Osteoblast (primary cell): Measurements from ENCODE around the gene HDHD5. TPM values are rescaled to one million over a fixed set of nuclear protein-coding genes. Genes with fewer than 3 reads are reported as not detected.

Experiments used
- DNase-seq: peaks from one replicate; pipeline ENCODE4 v3.0.0; 2011; ENCODE audit warnings: low spot score, mixed read lengths; ENCODE audit not compliant: insufficient read length; ENCODE audit errors: missing footprints
- H2AFZ ChIP-seq: 2 replicates; pipeline ENCODE4 v1.6.0; 2011; ENCODE audit warnings: mild to moderate bottlenecking, low read length
- H3K27ac ChIP-seq: 2 replicates; pipeline ENCODE4 v1.5.1; 2011; ENCODE audit warnings: mild to moderate bottlenecking, low read depth, low read length, moderate library complexity
- H3K27me3 ChIP-seq: 2 replicates; pipeline ENCODE4 v1.6.0; 2012; ENCODE audit warnings: mild to moderate bottlenecking, control low read depth, inconsistent platforms, low read length, moderate library complexity; ENCODE audit not compliant: insufficient read depth
- H3K36me3 ChIP-seq: 2 replicates; pipeline ENCODE4 v1.5.1; 2011; ENCODE audit warnings: mild to moderate bottlenecking, low read length, control low read depth, moderate library complexity; ENCODE audit not compliant: insufficient read depth
- H3K4me1 ChIP-seq: 2 replicates; pipeline ENCODE4 v1.5.1; 2011; ENCODE audit warnings: mild to moderate bottlenecking, low read length, control low read depth, moderate library complexity; ENCODE audit not compliant: insufficient read depth
- H3K4me2 ChIP-seq: 2 replicates; pipeline ENCODE4 v1.6.0; 2011; ENCODE audit warnings: mild to moderate bottlenecking, low read length; ENCODE audit not compliant: insufficient read depth
- H3K4me3 ChIP-seq: fragments of 200-600 bp; sonication (generic); 3 replicates; pipeline ENCODE4 v1.5.1; 2012; ENCODE audit warnings: mild to moderate bottlenecking, low read length, inconsistent platforms; ENCODE audit not compliant: insufficient read depth
- H3K79me2 ChIP-seq: 2 replicates; pipeline ENCODE4 v1.6.0; 2012; ENCODE audit warnings: mild to moderate bottlenecking, low read length, control low read depth, inconsistent platforms; ENCODE audit not compliant: insufficient read depth
- H3K9me3 ChIP-seq: 2 replicates; pipeline ENCODE4 v1.5.1; 2011; ENCODE audit warnings: low read depth, low read length, control low read depth
- H4K20me1 ChIP-seq: 2 replicates; pipeline ENCODE4 v1.6.0; 2012; ENCODE audit warnings: mild to moderate bottlenecking, low read length, control low read depth; ENCODE audit not compliant: insufficient read depth
- total RNA-seq: library from RNA; depleted of rRNA; stranded (reverse); fragments of >200 nt; gene quantifications from 2 replicates; pipeline ENCODE4 v1.2.3, GENCODE V29; 2012
- TF ChIP-seq, protein P1 (sequence below): IDR thresholded peaks from 2 replicates; pipeline ENCODE4 v1.5.1; 2011; ENCODE audit warnings: mild to moderate bottlenecking, low read depth, low read length, moderate library complexity; ENCODE audit errors: extremely low read depth

HDHD5 gene
- total RNA-seq, 1 donor: 31.8 TPM

DNA sequence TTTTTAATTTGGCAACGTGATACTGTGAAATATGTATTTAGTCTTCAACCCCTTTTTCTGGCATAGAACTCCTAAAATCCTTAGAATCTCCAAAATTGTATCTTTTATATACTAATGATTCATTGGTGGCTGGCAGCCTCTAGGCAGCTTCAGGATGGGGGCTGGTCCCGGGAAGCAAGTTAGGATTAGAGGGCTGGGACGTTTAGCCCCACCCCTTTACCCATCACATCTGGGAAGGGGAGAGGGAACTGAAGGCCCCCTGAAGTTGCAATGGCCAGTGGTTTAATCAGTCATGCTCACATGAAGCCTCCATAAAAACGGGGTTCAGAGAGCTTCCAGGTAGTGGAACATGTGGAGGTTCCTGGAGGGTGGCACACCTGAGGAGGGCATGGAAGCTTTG, 67.2 kb downstream of the HDHD5 start:
- TF ChIP-seq, protein P1, sequence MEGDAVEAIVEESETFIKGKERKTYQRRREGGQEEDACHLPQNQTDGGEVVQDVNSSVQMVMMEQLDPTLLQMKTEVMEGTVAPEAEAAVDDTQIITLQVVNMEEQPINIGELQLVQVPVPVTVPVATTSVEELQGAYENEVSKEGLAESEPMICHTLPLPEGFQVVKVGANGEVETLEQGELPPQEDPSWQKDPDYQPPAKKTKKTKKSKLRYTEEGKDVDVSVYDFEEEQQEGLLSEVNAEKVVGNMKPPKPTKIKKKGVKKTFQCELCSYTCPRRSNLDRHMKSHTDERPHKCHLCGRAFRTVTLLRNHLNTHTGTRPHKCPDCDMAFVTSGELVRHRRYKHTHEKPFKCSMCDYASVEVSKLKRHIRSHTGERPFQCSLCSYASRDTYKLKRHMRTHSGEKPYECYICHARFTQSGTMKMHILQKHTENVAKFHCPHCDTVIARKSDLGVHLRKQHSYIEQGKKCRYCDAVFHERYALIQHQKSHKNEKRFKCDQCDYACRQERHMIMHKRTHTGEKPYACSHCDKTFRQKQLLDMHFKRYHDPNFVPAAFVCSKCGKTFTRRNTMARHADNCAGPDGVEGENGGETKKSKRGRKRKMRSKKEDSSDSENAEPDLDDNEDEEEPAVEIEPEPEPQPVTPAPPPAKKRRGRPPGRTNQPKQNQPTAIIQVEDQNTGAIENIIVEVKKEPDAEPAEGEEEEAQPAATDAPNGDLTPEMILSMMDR: no peak
- Histone ChIP-seq H3K36me3 (no peaks in the 10 kb centered on the region), H4K20me1 (peaks cover 48% of the 10 kb centered on the region), H3K4me1 (peaks cover 7% of the 10 kb centered on the region), H2AFZ (no peak overlapping the region), H3K9me3 (no peaks in the 10 kb centered on the region), H3K27me3 (no peaks in the 10 kb centered on the region), H3K4me3 (no peak overlapping the region), H3K27ac (no peak overlapping the region), H3K79me2 (peaks cover 29% of the 10 kb centered on the region), H3K4me2 (no peak overlapping the region)
- peak; percentile 22 for DNase-seq

DNA sequence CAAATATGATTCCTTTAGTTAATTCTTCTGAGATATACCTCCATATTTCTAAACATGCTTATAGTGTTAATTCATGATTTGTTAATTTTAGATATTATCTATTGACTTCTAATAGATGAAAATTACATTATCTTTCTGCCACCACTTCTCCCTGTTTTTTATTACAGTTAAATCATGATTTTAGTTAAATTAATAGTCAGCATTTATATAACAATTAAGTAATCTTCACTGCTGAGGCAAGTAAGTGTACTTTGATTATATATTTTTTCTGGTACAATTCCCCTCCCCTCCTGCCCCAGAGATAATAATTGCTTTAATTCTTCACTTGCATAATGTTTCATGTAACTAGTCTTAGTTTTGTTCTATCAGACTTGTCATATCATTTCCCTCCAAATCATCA, 68.5 kb downstream of the HDHD5 start:
- no peaks in the 10 kb centered on the region for H3K36me3 ChIP-seq
- H4K20me1 ChIP-seq: peaks cover 47% of the 10 kb centered on the region
- peaks cover 32% of the 10 kb centered on the region for H3K79me2 ChIP-seq

More for the DNA sequence above, 68.5 kb downstream of the HDHD5 start:
- Histone ChIP-seq H3K9me3 (no peaks in the 10 kb centered on the region), H3K27me3 (no peaks in the 10 kb centered on the region), H2AFZ (no peak overlapping the region), H3K4me1 (peaks cover 7% of the 10 kb centered on the region), H3K4me3 (no peak overlapping the region), H3K4me2 (no peak overlapping the region), H3K27ac (no peak overlapping the region)
- DNase-seq: peak; percentile 80
- TF ChIP-seq, protein P1: no peak

Other genes with a start within 250 kb of the HDHD5 start
- gene GAB4, start 151.1 kb downstream of the HDHD5 start, total RNA-seq: not detected in 2 replicates
- gene IL17RA, start 74.3 kb downstream of the HDHD5 start, total RNA-seq: 6.2 TPM in 2 replicates
- gene TMEM121B, start 37.9 kb downstream of the HDHD5 start, total RNA-seq: under 0.01 TPM in 1 of 2 replicates, not detected in the other
- 0.29 and 2.2 TPM in 2 replicates for gene ADA2, start 60.2 kb upstream of the HDHD5 start, total RNA-seq
- gene CECR2, start 210.2 kb upstream of the HDHD5 start, total RNA-seq: not detected in 2 replicates